IMR-90 (cell line): ENCODE data around the gene CDT1. TPM values are rescaled to one million over a fixed set of nuclear protein-coding genes. Genes with fewer than 3 reads are reported as not detected.

Experiments
- ATAC-seq: fragments of 200-7000 bp; cut with Tn5 transposase; 2 replicates; pipeline ENCODE4 v1.9.1; 2020; ENCODE audit warnings: low read depth, mild to moderate bottlenecking, moderate library complexity
- BruUV-seq: library from RNA; stranded (reverse); fragments of 400-500 nt; replicated peaks from 2 replicates; lab custom pipeline; 2021; lab: Mats Ljungman, UMichigan
- CTCF ChIA-PET: fragments of 300-600 bp; formaldehyde crosslinking; extraction: SDS; loops from one replicate; lab custom pipeline; 2021; ENCODE audit warnings: antibody characterized with exemption; lab: Yijun Ruan, JAX
- POLR2A ChIA-PET: fragments of 300-600 bp; sonication (Branson Sonifier 250); formaldehyde crosslinking; loops from one replicate; lab custom pipeline; 2022; ENCODE audit warnings: antibody characterized with exemption; ENCODE audit not compliant: unreplicated experiment; lab: Charles Lee
- DNase-seq: peaks from one replicate; pipeline ENCODE4 v3.0.0; 2013
- H2AFZ ChIP-seq: replicated peaks from 2 replicates; pipeline ENCODE3; 2013; ENCODE audit warnings: low read length, mild to moderate bottlenecking; ENCODE audit not compliant: poor library complexity
- H2AK5ac ChIP-seq: 2 replicates; pipeline ENCODE4 v1.6.1; 2013; ENCODE audit warnings: low read depth, low read length, inconsistent platforms
- H2AK9ac ChIP-seq: replicated peaks from 2 replicates; pipeline ENCODE3; 2013; ENCODE audit warnings: mild to moderate bottlenecking, low read depth, low read length, moderate library complexity; ENCODE audit not compliant: poor library complexity
- H2BK120ac ChIP-seq: 2 replicates; pipeline ENCODE4 v1.6.1; 2013; ENCODE audit warnings: low read depth, low read length, inconsistent platforms
- H2BK15ac ChIP-seq: 3 replicates; pipeline ENCODE4 v1.6.1; 2013; ENCODE audit warnings: low read depth, low read length, inconsistent platforms
- H2BK20ac ChIP-seq: 2 replicates; pipeline ENCODE4 v1.6.1; 2013; ENCODE audit warnings: low read depth, mild to moderate bottlenecking, inconsistent platforms, low read length, moderate library complexity
- H2BK5ac ChIP-seq: 2 replicates; pipeline ENCODE4 v1.6.1; 2013; ENCODE audit warnings: mild to moderate bottlenecking, low read depth, low read length, inconsistent platforms; ENCODE audit not compliant: poor library complexity, severe bottlenecking
- H3K14ac ChIP-seq: replicated peaks from 2 replicates; pipeline ENCODE4 v1.6.1; 2013; ENCODE audit warnings: low read depth, low read length, inconsistent platforms
- H3K18ac ChIP-seq: 2 replicates; pipeline ENCODE4 v1.6.1; 2013; ENCODE audit warnings: low read depth, low read length, control low read depth
- H3K23ac ChIP-seq: 2 replicates; pipeline ENCODE4 v1.6.1; 2013; ENCODE audit warnings: low read depth, low read length, inconsistent platforms
- H3K27ac ChIP-seq: 2 replicates; pipeline ENCODE4 v1.5.1; 2013; ENCODE audit warnings: mild to moderate bottlenecking, control low read depth, low read length; ENCODE audit not compliant: insufficient read depth
- H3K27me3 ChIP-seq: 2 replicates; pipeline ENCODE4 v1.6.1; 2013; ENCODE audit warnings: low read length; ENCODE audit not compliant: control insufficient read depth, insufficient read depth
- H3K36me3 ChIP-seq: 2 replicates; pipeline ENCODE4 v1.6.1; 2013; ENCODE audit warnings: low read length, mixed read lengths; ENCODE audit not compliant: control insufficient read depth, insufficient read depth
- H3K4ac ChIP-seq: 2 replicates; pipeline ENCODE4 v1.6.1; 2013; ENCODE audit warnings: low read depth, low read length, inconsistent platforms
- H3K4me1 ChIP-seq: 2 replicates; pipeline ENCODE4 v1.6.1; 2013; ENCODE audit warnings: low read length, mixed read lengths; ENCODE audit not compliant: control insufficient read depth, insufficient read depth
- H3K4me2 ChIP-seq: 2 replicates; pipeline ENCODE4 v1.6.1; 2013; ENCODE audit warnings: low read depth, mild to moderate bottlenecking, control low read depth, low read length, moderate library complexity
- H3K4me3 ChIP-seq: 2 replicates; pipeline ENCODE4 v1.5.1; 2013; ENCODE audit warnings: low read depth, mild to moderate bottlenecking, control low read depth, low read length, moderate library complexity; ENCODE audit not compliant: insufficient read depth
- H3K56ac ChIP-seq: 2 replicates; pipeline ENCODE4 v1.6.1; 2013; ENCODE audit warnings: low read length, inconsistent platforms; ENCODE audit not compliant: insufficient read depth; ENCODE audit errors: extremely low read depth
- H3K79me1 ChIP-seq, 2 experiments: 2 replicates each; pipeline ENCODE4 v1.6.1; 2013; ENCODE audit warnings: low read length in 2 of 2, inconsistent platforms in 1 of 2, low read depth in 1 of 2
- H3K9ac ChIP-seq: 2 replicates; pipeline ENCODE4 v1.6.1; 2013; ENCODE audit warnings: low read depth, low read length, control low read depth
- H3K9me1 ChIP-seq: 2 replicates; pipeline ENCODE4 v1.6.1; 2013; ENCODE audit warnings: low read length, inconsistent platforms; ENCODE audit not compliant: insufficient read depth
- H3K9me3 ChIP-seq: 2 replicates; pipeline ENCODE4 v1.6.1; 2013; ENCODE audit warnings: low read length; ENCODE audit not compliant: control insufficient read depth, insufficient read depth
- H4K20me1 ChIP-seq: 2 replicates; pipeline ENCODE4 v1.6.1; 2013; ENCODE audit warnings: low read length, inconsistent platforms; ENCODE audit not compliant: insufficient read depth
- H4K5ac ChIP-seq: 2 replicates; pipeline ENCODE4 v1.6.1; 2013; ENCODE audit warnings: mild to moderate bottlenecking, low read depth, low read length, control low read depth
- H4K8ac ChIP-seq, 2 experiments: 2 replicates each; pipeline ENCODE4 v1.6.1; 2013; ENCODE audit warnings: low read depth in 2 of 2, low read length in 2 of 2, control low read depth in 1 of 2, inconsistent platforms in 1 of 2
- H4K91ac ChIP-seq: 2 replicates; pipeline ENCODE4 v1.6.1; 2013; ENCODE audit warnings: low read depth, low read length, inconsistent platforms; ENCODE audit not compliant: insufficient read depth
- BHLHE40 ChIP-seq: fragments of 150-350 bp; IDR thresholded peaks from 2 replicates; pipeline ENCODE4 v1.6.1; 2016; ENCODE audit warnings: mild to moderate bottlenecking, low read depth, low read length
- CEBPB ChIP-seq: IDR thresholded peaks from 2 replicates; pipeline ENCODE4 v1.6.1; 2012; ENCODE audit warnings: low read depth, low read length, improper control_type of control experiment
- CHD1 ChIP-seq: IDR thresholded peaks from 2 replicates; pipeline ENCODE4 v1.6.1; 2012; ENCODE audit warnings: low read depth, low read length, improper control_type of control experiment
- CTCF ChIP-seq: conservative IDR thresholded peaks from 2 replicates; pipeline ENCODE4 v1.5.1; 2012; ENCODE audit warnings: mild to moderate bottlenecking, low read depth, low read length, improper control_type of control experiment
- FOS ChIP-seq: fragments of 150-350 bp; IDR thresholded peaks from 2 replicates; pipeline ENCODE4 v1.6.1; 2016; ENCODE audit warnings: low read depth, low read length
- POLR2A ChIP-seq: IDR thresholded peaks from 2 replicates; pipeline ENCODE4 v1.6.1; 2012; ENCODE audit warnings: mild to moderate bottlenecking, low read depth, low read length
- RAD21 ChIP-seq: IDR thresholded peaks from 2 replicates; pipeline ENCODE4 v1.6.1; 2012; ENCODE audit warnings: low read length, improper control_type of control experiment
- RFX5 ChIP-seq: IDR thresholded peaks from 2 replicates; pipeline ENCODE4 v1.8.0; 2012; ENCODE audit warnings: low read depth, mild to moderate bottlenecking, low read length, moderate library complexity
- SMC3 ChIP-seq: fragments of 150-350 bp; IDR thresholded peaks from 2 replicates; pipeline ENCODE4 v1.6.1; 2016; ENCODE audit warnings: low read depth, mild to moderate bottlenecking, antibody characterized with exemption, low read length, moderate library complexity
- WGBS, 2 experiments: methylation state at CpG; one replicate each; pipeline versions ENCODE4 v1.1.5 to v1.1.7; 2013; ENCODE audit warnings: missing lambda C conversion rate in 2 of 2; ENCODE audit not compliant: insufficient read length in 1 of 2; ENCODE audit errors: extremely low coverage in 2 of 2; 5-methylcytosine and 5-hydroxymethylcytosine counted together
- dilution Hi-C: fragments of 300-500 bp; cut with HindIII; formaldehyde crosslinking; loops from one replicate; pipeline ENCODE4 v1.14.3; 2018; ENCODE audit warnings: low sequenced_read_pairs; ENCODE audit not compliant: unreplicated experiment
- in situ Hi-C: fragments of 300-500 bp; cut with MboI; formaldehyde crosslinking; loops from 3 replicates; pipeline ENCODE4 v1.14.3; 2019; ENCODE audit warnings: low sequenced_read_pairs, inconsistent platforms, mixed read lengths
- intact Hi-C: fragments of 100-400 bp; cut with micrococcal nuclease; formaldehyde crosslinking; loops from 2 replicates; pipeline ENCODE4 v1.10.0; 2022
- polyA plus RNA-seq, 3 experiments: library from polyadenylated mRNA; depleted of rRNA; stranded (reverse); fragments of >200 nt; gene quantifications; 2 replicates each; pipeline ENCODE4 v1.2.3, GENCODE V29; 2012; ENCODE audit warnings: low replicate concordance in 1 of 3
- total RNA-seq: library from RNA; depleted of rRNA; stranded (reverse); fragments of >200 nt; gene quantifications from 2 replicates; pipeline ENCODE4 v1.2.3, GENCODE V29; 2012

The CDT1 gene
- total and polyA plus RNA-seq, 2 of the 4 experiments (the other 2 are of a cell fraction), result 3.2 to 11.8 TPM

GRCh38 chr16:88824256-88825077, 20.9 kb downstream of the CDT1 start:
- Histone ChIP-seq H3K9ac (no peak overlapping the region), H3K79me1 (no peaks in the 10 kb centered on the region), H3K18ac (no peak overlapping the region), H3K36me3 (peaks cover 29% of the 10 kb centered on the region), H4K91ac (no peak overlapping the region), H2BK5ac (no peak overlapping the region), H3K14ac (no peak overlapping the region), H3K4me2 (no peak overlapping the region), H3K9me3 (no peaks in the 10 kb centered on the region), H4K8ac (no peak overlapping the region), H3K27me3 (no peaks in the 10 kb centered on the region), H2AFZ (no peak overlapping the region), H3K4ac (no peak overlapping the region), H4K5ac (no peak overlapping the region), H3K23ac (no peak overlapping the region), H2BK120ac (no peak overlapping the region), H2AK9ac (no peak overlapping the region), H2BK15ac (no peak overlapping the region), H4K20me1 (peaks cover 4% of the 10 kb centered on the region; the same call in 1 of the 2 replicates), H3K27ac (no peak overlapping the region), H2BK20ac (no peak overlapping the region), H3K9me1 (no peaks in the 10 kb centered on the region), H3K4me1 (no peaks in the 10 kb centered on the region), H3K56ac (no peak overlapping the region), H3K4me3 (no peak overlapping the region), H2AK5ac (no peak overlapping the region)
- POLR2A ChIA-PET, result no interaction called here
- CTCF ChIA-PET, result no interaction called here
- dilution Hi-C loops (no loop called here), intact Hi-C loops (no loop called here), in situ Hi-C loops (no loop called here)
- no TSS peak for BruUV-seq
- TF ChIP-seq CHD1 (no peak), POLR2A (no peak), FOS (no peak), SMC3 (no peak), CEBPB (no peak), BHLHE40 (no peak), CTCF (no peak), RAD21 (no peak), RFX5 (no peak)
- WGBS, 2 experiments, result 80% methylated on average over 7 of the region's 33 CpGs; no CpG with 5 or more reads in 1 of the 2 experiments
- DNase-seq (no peak), ATAC-seq (no peak)
